Activated CD4-positive, alpha-beta T cell treated with anti-CD3 and anti-CD28 coated beads, Interleukin-2, Interleukin-6, amounts not matched to agents 100 ng/mL and 50 ng/mL, durations not matched to agents 16 hours and 8 hours (primary cell): ENCODE data around the gene HLA-DMA.

ENCODE experiments used
- DNase-seq: peaks from one replicate; pipeline ENCODE4 v3.0.0-alpha.2; 2020

Gene HLA-DMA

DNA sequence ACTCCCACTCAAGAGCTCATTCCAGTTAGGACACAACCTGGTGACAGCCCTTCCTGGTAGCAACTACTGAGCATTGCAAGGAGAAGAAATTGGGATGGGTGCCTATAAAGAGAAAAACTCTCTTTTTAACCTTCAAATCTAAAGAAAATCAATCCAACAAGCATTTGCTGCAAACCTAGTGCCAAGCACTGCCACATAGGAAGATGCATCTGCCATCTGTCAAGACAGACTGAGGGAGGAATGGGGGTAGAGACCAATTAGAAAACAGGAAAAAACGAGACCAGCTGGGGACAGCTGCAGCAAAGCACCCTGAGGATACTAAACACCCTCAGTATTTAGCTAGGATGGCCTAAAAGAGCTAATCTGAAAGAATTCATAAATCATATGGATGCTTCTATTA is 39.9 kb downstream of the HLA-DMA start:
- no peak for DNase-seq

DNA sequence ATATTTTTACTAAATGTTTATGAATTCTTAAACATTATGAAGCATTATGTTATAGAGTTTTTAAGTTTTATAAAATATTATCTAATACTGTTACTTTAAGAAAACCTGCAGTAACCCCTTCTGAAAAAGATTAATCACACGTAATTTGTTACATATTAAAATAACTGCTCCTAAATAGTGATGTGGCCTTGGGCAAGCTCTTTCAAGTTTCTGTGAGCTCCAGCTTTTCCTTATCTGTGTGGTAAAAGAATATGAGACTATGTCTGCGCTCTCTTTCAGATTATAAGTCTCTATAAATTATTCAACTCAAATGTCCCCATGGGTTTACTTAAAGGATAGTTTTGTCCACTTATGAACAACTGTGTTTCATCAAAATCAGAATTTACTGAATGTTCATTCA is 44.0 kb downstream of the HLA-DMA start:
- no peak for DNase-seq

DNA sequence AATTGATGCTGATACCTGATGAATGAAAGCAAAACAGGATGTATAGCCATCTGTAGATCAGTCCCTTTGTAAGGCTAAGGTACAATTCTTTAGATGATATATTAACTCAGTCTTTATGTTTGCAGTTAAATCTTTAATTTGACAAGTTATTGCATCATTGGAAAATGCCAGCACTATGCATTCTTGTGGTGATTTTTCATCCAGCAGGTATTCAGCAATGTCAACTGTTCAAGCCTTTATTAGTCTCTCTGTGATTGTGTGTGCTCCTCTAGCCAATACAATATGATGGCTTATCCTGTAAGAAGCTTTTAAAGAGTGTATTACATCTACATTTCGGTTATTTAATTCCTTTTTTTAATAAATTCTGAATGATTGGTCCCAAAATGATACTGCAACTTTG is 46.4 kb downstream of the HLA-DMA start:
- no peak for DNase-seq

DNA sequence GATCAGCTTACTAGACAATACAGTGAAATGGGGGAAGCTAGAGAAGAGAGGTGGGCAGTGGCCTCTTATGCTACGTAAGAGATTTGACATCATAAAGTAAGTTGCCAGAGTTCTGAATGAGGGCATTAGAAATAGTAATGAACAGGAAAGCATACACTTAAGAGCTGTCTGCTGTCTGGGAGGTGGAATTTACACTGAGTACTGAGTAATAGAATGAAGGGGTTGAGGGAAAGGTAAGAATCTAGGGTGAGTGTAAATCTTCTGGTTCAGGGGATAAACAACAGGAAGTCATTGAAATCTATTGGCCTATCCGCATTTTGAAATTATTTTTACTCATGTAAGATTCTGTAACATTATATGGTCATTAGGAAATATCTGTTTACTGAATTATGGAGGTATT is 47.8 kb downstream of the HLA-DMA start:
- DNase-seq, result no peak

- DNase-seq, result no peak
Measured at GRCh38 chr6:32903952-32904351, 48.9 kb downstream of the HLA-DMA start.
